NCI-H226 (cell line): ENCODE data around the gene ASTN1.

Experiments used
- DNase-seq: peaks from one replicate; pipeline ENCODE4 v3.0.0-alpha.2; 2015

ASTN1 gene

GRCh38 chr1:176919386-176920378, 244.8 kb downstream of the ASTN1 start:
- DNase-seq = no peak

- DNase-seq = no peak
Observed at GRCh38 chr1:176905648-176906047, 258.9 kb downstream of the ASTN1 start.

- no peak for DNase-seq
Observed at GRCh38 chr1:176904057-176904751, 260.3 kb downstream of the ASTN1 start.

- DNase-seq = peak; percentile 85
Observed at GRCh38 chr1:176903474-176903873, 261.0 kb downstream of the ASTN1 start.

GRCh38 chr1:176899321-176899720, 265.2 kb downstream of the ASTN1 start:
- DNase-seq = no peak

GRCh38 chr1:176897350-176898236, 266.9 kb downstream of the ASTN1 start:
- DNase-seq = peak; percentile 12

GRCh38 chr1:176896216-176896615, 268.3 kb downstream of the ASTN1 start:
- no peak for DNase-seq

GRCh38 chr1:176894450-176894849, 270.1 kb downstream of the ASTN1 start:
- DNase-seq = no peak

- DNase-seq = no peak
Observed at GRCh38 chr1:176893625-176894352, 270.7 kb downstream of the ASTN1 start.

GRCh38 chr1:176888471-176889032, 276.0 kb downstream of the ASTN1 start:
- no peak for DNase-seq

- no peak for DNase-seq
Observed at GRCh38 chr1:176885751-176886150, 278.8 kb downstream of the ASTN1 start.

GRCh38 chr1:176885341-176885740, 279.2 kb downstream of the ASTN1 start:
- no peak for DNase-seq

GRCh38 chr1:176884911-176885310, 279.6 kb downstream of the ASTN1 start:
- no peak for DNase-seq

- DNase-seq = no peak
Observed at GRCh38 chr1:176884286-176884685, 280.2 kb downstream of the ASTN1 start.

- peak; percentile 29 for DNase-seq
Observed at GRCh38 chr1:176880955-176881595, 283.4 kb downstream of the ASTN1 start.

- no peak for DNase-seq
Observed at GRCh38 chr1:176879784-176880620, 284.5 kb downstream of the ASTN1 start.

GRCh38 chr1:176878750-176879536, 285.6 kb downstream of the ASTN1 start:
- no peak for DNase-seq

GRCh38 chr1:176877557-176877956, 287.0 kb downstream of the ASTN1 start:
- DNase-seq = no peak

GRCh38 chr1:176876966-176877515, 287.5 kb downstream of the ASTN1 start:
- DNase-seq = no peak
